ENCODE measurements around the gene ADAMTS7. TPM values are rescaled to one million over a fixed set of nuclear protein-coding genes. Genes with fewer than 3 reads are reported as not detected.
"Not testable (repeated sequence)": the region's sequence is repeated elsewhere in the genome, so short reads cannot be mapped to it uniquely, and the experiment has no call there.

ADAMTS7 gene, protein sequence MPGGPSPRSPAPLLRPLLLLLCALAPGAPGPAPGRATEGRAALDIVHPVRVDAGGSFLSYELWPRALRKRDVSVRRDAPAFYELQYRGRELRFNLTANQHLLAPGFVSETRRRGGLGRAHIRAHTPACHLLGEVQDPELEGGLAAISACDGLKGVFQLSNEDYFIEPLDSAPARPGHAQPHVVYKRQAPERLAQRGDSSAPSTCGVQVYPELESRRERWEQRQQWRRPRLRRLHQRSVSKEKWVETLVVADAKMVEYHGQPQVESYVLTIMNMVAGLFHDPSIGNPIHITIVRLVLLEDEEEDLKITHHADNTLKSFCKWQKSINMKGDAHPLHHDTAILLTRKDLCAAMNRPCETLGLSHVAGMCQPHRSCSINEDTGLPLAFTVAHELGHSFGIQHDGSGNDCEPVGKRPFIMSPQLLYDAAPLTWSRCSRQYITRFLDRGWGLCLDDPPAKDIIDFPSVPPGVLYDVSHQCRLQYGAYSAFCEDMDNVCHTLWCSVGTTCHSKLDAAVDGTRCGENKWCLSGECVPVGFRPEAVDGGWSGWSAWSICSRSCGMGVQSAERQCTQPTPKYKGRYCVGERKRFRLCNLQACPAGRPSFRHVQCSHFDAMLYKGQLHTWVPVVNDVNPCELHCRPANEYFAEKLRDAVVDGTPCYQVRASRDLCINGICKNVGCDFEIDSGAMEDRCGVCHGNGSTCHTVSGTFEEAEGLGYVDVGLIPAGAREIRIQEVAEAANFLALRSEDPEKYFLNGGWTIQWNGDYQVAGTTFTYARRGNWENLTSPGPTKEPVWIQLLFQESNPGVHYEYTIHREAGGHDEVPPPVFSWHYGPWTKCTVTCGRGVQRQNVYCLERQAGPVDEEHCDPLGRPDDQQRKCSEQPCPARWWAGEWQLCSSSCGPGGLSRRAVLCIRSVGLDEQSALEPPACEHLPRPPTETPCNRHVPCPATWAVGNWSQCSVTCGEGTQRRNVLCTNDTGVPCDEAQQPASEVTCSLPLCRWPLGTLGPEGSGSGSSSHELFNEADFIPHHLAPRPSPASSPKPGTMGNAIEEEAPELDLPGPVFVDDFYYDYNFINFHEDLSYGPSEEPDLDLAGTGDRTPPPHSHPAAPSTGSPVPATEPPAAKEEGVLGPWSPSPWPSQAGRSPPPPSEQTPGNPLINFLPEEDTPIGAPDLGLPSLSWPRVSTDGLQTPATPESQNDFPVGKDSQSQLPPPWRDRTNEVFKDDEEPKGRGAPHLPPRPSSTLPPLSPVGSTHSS (N-terminal part only)
- under 1 TPM; 0.45 to 0.63 TPM for polyA plus RNA-seq

DNA sequence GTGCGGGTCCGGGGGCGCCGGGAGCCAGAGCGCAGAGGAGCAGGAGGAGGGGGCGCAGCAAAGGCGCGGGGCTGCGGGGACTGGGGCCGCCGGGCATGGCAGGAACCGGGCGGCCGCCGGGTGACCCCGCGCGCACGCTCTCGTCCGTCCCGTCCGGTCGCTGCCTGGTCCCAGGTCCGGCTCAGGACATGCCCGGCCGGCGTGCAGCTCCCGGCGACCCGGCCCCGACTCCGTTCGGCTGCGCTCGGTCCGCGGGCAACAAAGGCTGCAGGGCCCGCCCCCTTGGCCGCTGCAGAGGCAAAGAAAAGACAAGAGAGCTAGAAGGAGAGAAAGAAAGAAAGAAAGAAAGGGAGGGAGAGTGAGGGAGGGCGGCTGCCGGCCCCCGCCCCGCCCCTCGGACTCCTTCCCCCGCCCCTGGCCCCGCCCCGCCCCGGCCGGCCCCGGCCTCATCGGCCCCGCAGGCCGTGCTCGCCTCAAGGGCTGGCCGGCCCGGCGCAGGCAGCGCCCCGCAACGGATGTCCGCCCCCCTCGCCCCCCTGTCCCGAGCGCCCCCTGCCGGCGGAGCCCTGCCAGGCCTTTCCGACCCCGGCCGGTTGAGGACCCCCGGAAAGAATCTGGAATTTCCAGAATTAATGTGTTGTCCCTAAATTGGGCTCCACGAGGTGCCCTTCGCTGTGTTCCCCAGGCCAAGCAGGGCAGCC, at the start of gene ADAMTS7:
Gene ADAMTS7 (minus strand): TSS at position 341 of the 701 bp plus-strand sequence. CDS start 244 bp downstream, at position 97.
- peaks cover 0 to 3% of the 10 kb centered on the region in 2 donors for H3K27me3 ChIP-seq (ENCODE audit: control insufficient read depth in 1 of 2, insufficient read depth in 2 of 2, low read length in 2 of 2)
- no peaks in the 10 kb centered on the region for H3K36me3 ChIP-seq (ENCODE audit: control insufficient read depth in 2 of 2, insufficient read depth in 2 of 2, low read length in 1 of 2)
- H3K9me3 ChIP-seq (ENCODE audit: control insufficient read depth in 2 of 2, insufficient read depth in 1 of 2, low read depth in 1 of 2, low read length in 1 of 2), result no peaks in the 10 kb centered on the region
- H3K27ac ChIP-seq (ENCODE audit: low read depth in 2 of 2, low read length in 1 of 2), result peak within 1 kb of the TSS; percentile 28 to 41
- 0 to 1% methylated on average over 35 to 73 of the region's 73 CpGs for WGBS, 2 donors
- H3K4me1 ChIP-seq (ENCODE audit: control insufficient read depth in 2 of 2, insufficient read depth in 2 of 2, low read length in 1 of 2), result peaks cover 0 to 2% of the 10 kb centered on the region in 2 donors
- H3K4me3 ChIP-seq (ENCODE audit: low read depth in 1 of 2, low read length in 2 of 2), result peak within 1 kb of the TSS; percentile 49 to 69

DNA sequence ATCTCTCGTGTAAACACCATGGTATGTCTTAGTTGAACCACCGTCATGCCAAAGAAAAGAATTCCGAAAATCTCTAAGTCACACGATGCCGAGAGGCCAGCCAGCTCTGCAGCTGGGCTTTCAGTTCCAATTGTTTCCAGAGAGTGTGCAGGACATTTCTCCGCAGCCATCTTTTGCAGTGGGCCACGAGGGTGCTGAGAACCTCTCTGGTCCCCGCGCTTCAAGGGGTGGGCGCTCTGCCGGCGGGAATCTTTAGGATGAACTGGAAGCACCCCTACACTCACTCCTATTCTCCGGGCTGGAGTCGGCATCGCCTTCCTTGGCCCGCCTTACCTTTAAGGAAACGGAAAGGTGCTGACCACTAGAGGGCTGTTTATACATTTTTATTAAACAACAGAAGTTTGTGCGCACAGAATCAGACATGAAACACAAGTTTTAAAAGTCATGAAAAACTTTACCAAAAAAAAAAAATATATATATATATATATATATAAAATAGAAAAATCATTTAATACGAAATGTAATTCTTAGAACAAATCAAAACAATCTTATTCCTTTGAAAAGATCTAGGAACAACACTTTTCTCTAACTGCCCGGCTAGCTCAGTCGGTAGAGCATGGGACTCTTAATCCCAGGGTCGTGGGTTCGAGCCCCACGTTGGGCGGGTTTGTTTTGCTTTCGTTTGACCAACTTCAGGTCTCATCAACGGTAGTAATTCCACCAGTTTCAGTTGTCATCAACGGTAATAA, 48.9 kb upstream of the ADAMTS7 start:
- Histone ChIP-seq H3K27ac (ENCODE audit: low read depth in 2 of 2, low read length in 1 of 2) (peak overlapping the region; percentile 38 to 78), H3K9me3 (ENCODE audit: control insufficient read depth in 2 of 2, insufficient read depth in 1 of 2, low read depth in 1 of 2, low read length in 1 of 2) (no peaks in the 10 kb centered on the region), H3K36me3 (ENCODE audit: control insufficient read depth in 2 of 2, insufficient read depth in 2 of 2, low read length in 1 of 2) (no peaks in the 10 kb centered on the region), H3K4me1 (ENCODE audit: control insufficient read depth in 2 of 2, insufficient read depth in 2 of 2, low read length in 1 of 2) (no peaks in the 10 kb centered on the region), H3K27me3 (ENCODE audit: control insufficient read depth in 1 of 2, insufficient read depth in 2 of 2, low read length in 2 of 2) (no peaks in the 10 kb centered on the region), H3K4me3 (ENCODE audit: low read depth in 1 of 2, low read length in 2 of 2) (peak overlapping the region; percentile 37 to 57)
- WGBS, 2 donors, result 1% methylated on average over 28 of the region's 28 CpGs

DNA sequence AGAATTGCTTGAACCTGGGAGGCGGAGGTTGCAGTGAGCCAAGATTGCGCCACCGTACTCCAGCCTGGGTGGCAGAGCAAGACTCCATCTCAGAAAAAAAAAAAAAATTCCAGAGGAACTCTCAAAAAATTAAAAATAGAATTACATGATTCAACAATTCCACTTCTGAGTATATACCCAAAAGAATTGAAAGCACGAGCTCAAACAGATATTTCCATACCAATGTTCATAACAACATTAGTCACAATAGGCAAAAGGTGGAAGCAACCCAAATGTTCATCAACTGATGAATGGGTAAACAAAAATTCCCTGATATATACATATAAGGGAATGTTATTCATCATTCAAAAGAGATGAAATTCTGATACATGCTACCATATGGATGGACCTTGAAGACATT, 44.5 kb upstream of the ADAMTS7 start:
- WGBS, 2 donors, result 46 to 57% methylated on average over 4 of the region's 4 CpGs
- Histone ChIP-seq H3K4me1 (ENCODE audit: control insufficient read depth in 2 of 2, insufficient read depth in 2 of 2, low read length in 1 of 2) (no peaks in the 10 kb centered on the region), H3K36me3 (ENCODE audit: control insufficient read depth in 2 of 2, insufficient read depth in 2 of 2, low read length in 1 of 2) (no peaks in the 10 kb centered on the region), H3K27ac (ENCODE audit: low read depth in 2 of 2, low read length in 1 of 2) (no peak overlapping the region), H3K4me3 (ENCODE audit: low read depth in 1 of 2, low read length in 2 of 2) (no peak overlapping the region), H3K9me3 (ENCODE audit: control insufficient read depth in 2 of 2, insufficient read depth in 1 of 2, low read depth in 1 of 2, low read length in 1 of 2) (no peaks in the 10 kb centered on the region), H3K27me3 (ENCODE audit: control insufficient read depth in 1 of 2, insufficient read depth in 2 of 2, low read length in 2 of 2) (no peaks in the 10 kb centered on the region)

DNA sequence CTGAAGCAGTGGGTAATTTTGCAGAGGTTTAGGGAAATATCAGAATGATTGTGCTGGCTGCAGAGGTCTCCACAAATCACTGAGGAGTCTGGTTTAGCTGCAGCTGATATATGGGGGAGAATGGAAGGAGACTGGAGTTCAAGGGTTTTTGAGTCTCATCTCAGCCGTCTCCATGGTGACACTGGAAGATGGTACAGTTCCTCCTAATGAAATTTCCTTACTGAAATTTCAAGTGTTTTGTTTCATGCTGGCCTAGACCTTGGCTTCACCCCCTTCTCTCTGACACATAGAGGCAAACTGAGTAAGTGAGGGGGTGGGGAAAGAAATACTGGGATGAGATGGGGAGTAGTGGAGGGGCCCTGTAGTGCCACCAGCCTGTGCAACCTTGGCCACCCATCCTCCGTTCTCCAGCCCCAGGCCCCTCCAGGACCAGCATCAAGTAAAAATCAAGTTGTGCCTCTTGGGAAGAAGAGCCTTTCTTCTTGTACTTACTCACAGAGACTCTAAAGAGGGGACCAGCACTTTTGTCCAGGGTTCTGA, 43.6 kb upstream of the ADAMTS7 start:
- no peaks in the 10 kb centered on the region for H3K36me3 ChIP-seq (ENCODE audit: control insufficient read depth in 2 of 2, insufficient read depth in 2 of 2, low read length in 1 of 2)
- H3K9me3 ChIP-seq (ENCODE audit: control insufficient read depth in 2 of 2, insufficient read depth in 1 of 2, low read depth in 1 of 2, low read length in 1 of 2), result no peaks in the 10 kb centered on the region
- H3K4me1 ChIP-seq (ENCODE audit: control insufficient read depth in 2 of 2, insufficient read depth in 2 of 2, low read length in 1 of 2), result no peaks in the 10 kb centered on the region
- 89 to 93% methylated on average over 2 of the region's 2 CpGs for WGBS, 2 donors
- no peak overlapping the region for H3K4me3 ChIP-seq (ENCODE audit: low read depth in 1 of 2, low read length in 2 of 2)
- H3K27ac ChIP-seq (ENCODE audit: low read depth in 2 of 2, low read length in 1 of 2), result no peak overlapping the region
- no peaks in the 10 kb centered on the region for H3K27me3 ChIP-seq (ENCODE audit: control insufficient read depth in 1 of 2, insufficient read depth in 2 of 2, low read length in 2 of 2)

DNA sequence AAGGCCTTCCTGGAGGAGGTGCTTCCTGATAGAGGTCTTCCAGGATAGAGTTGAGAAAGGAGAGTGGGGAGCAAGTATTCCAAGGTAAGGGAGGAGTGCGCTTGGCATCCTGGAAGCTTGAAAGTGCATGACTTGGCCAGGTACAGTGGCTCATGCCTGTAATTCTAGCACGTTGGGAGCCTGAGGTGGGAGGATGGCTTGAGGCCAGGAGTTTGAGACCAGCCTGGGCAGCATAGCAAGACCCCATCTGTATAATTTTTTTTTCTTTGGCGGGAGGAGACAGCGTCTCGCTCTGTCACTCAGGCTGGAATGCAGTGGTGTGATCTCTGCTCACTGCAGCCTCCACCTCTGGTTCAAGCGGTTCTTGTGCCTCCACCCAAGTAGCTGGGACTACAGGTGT, 42.2 kb upstream of the ADAMTS7 start:
- H3K36me3 ChIP-seq (ENCODE audit: control insufficient read depth in 2 of 2, insufficient read depth in 2 of 2, low read length in 1 of 2), result no peaks in the 10 kb centered on the region
- H3K27ac ChIP-seq (ENCODE audit: low read depth in 2 of 2, low read length in 1 of 2), result no peak overlapping the region
- 93 to 96% methylated on average over 6 of the region's 6 CpGs for WGBS, 2 donors
- H3K4me3 ChIP-seq (ENCODE audit: low read depth in 1 of 2, low read length in 2 of 2), result no peak overlapping the region
- H3K27me3 ChIP-seq (ENCODE audit: control insufficient read depth in 1 of 2, insufficient read depth in 2 of 2, low read length in 2 of 2), result no peaks in the 10 kb centered on the region
- H3K9me3 ChIP-seq (ENCODE audit: control insufficient read depth in 2 of 2, insufficient read depth in 1 of 2, low read depth in 1 of 2, low read length in 1 of 2), result no peaks in the 10 kb centered on the region
- H3K4me1 ChIP-seq (ENCODE audit: control insufficient read depth in 2 of 2, insufficient read depth in 2 of 2, low read length in 1 of 2), result no peaks in the 10 kb centered on the region

DNA sequence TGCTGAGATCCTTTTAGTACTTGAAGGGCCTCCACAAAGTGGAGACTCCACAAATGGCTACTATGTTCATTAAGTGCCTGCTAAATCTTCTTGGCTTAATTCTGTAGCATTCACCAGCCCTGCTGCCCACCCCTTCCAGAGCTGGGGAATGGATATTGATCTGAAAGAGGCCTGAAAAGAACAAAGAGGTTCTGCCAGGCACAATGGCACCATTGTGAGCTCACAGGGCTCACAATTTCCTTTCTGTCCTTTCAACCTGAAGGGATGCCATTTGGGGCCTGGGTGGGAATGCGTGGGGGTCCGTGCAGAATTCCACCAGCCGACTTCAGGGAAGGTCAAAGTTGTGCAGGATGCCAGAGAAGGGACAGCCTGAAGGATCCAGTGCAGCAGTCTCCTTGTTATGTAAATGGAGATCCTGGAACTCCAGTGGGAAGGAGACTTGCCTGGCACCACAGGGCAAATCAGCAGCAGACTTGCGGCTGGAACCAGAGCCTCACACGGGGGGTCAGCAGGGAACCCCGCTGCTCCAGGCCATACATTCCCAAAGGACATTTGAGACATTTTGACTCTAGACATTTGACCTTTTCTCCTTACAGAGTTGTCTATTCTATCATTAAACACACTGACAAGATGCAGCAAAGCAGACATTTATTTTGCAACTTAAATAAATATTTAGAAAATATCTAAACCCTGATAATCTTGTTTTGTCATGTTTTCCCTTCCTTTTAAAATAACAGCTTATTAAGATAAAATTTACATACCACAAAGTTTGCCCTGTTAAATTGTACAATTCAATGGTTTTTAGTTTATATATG, 39.9 kb upstream of the ADAMTS7 start:
- Histone ChIP-seq H3K4me1 (ENCODE audit: control insufficient read depth in 2 of 2, insufficient read depth in 2 of 2, low read length in 1 of 2) (no peaks in the 10 kb centered on the region), H3K9me3 (ENCODE audit: control insufficient read depth in 2 of 2, insufficient read depth in 1 of 2, low read depth in 1 of 2, low read length in 1 of 2) (no peaks in the 10 kb centered on the region), H3K4me3 (ENCODE audit: low read depth in 1 of 2, low read length in 2 of 2) (no peak overlapping the region), H3K36me3 (ENCODE audit: control insufficient read depth in 2 of 2, insufficient read depth in 2 of 2, low read length in 1 of 2) (no peaks in the 10 kb centered on the region), H3K27me3 (ENCODE audit: control insufficient read depth in 1 of 2, insufficient read depth in 2 of 2, low read length in 2 of 2) (no peaks in the 10 kb centered on the region), H3K27ac (ENCODE audit: low read depth in 2 of 2, low read length in 1 of 2) (no peak overlapping the region)
- WGBS, 2 donors, result 50 to 52% methylated on average over 6 of the region's 6 CpGs

DNA sequence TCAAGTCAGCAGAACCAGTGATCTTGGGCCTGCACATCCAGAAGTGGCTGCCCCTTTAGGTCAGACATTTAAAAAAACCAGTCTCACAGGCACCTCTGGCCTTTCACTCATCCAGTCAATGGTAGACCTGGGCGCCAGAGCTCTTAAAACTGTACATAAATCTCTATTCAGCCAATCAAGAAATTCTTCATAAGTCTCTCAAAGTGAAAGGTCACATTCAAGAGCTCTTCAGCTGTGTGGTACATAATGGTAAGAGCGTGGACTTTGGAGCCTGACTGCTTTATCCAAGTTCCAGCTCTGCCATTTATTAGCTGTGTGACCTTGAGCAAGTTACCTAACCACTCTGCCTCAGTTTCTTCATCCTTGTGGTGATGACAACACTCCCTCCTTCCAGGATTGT, 39.1 kb upstream of the ADAMTS7 start:
- 91 to 94% methylated on average over 2 of the region's 2 CpGs for WGBS, 2 donors

DNA sequence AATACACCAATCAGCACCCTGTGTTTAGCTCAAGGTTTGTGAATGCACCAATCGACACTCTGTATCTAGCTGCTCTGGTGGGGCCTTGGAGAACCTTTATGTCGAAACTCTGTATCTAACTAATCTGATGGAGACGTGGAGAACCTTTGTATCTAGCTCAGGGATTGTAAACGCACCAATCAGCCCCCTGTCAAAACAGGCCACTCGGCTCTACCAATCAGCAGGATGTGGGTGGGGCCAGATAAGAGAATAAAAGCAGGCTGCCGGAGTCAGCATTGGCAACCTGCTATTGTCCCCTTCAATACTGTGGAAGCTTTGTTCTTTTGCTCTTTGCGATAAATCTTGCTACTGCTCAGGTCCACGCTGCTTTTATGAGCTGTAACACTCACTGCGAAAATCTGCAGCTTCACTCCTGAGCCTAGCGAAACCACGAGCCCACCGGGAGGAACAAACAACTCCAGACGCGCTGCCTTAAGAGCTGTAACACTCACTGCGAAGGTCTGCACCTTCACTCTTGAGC, 36.2 kb upstream of the ADAMTS7 start:
- H3K9me3 ChIP-seq (ENCODE audit: control insufficient read depth in 2 of 2, insufficient read depth in 1 of 2, low read depth in 1 of 2, low read length in 1 of 2); H3K36me3 ChIP-seq (ENCODE audit: control insufficient read depth in 2 of 2, insufficient read depth in 2 of 2, low read length in 1 of 2); H3K27me3 ChIP-seq (ENCODE audit: control insufficient read depth in 1 of 2, insufficient read depth in 2 of 2, low read length in 2 of 2); H3K4me1 ChIP-seq (ENCODE audit: control insufficient read depth in 2 of 2, insufficient read depth in 2 of 2, low read length in 1 of 2); H3K4me3 ChIP-seq (ENCODE audit: low read depth in 1 of 2, low read length in 2 of 2); H3K27ac ChIP-seq (ENCODE audit: low read depth in 2 of 2, low read length in 1 of 2): not testable (repeated sequence)
- 74 to 85% methylated on average over 14 to 15 of the region's 15 CpGs for WGBS, 2 donors

More for the DNA sequence above, 39.1 kb upstream of the ADAMTS7 start:
- Histone ChIP-seq H3K4me1 (ENCODE audit: control insufficient read depth in 2 of 2, insufficient read depth in 2 of 2, low read length in 1 of 2) (no peaks in the 10 kb centered on the region), H3K36me3 (ENCODE audit: control insufficient read depth in 2 of 2, insufficient read depth in 2 of 2, low read length in 1 of 2) (no peaks in the 10 kb centered on the region), H3K27me3 (ENCODE audit: control insufficient read depth in 1 of 2, insufficient read depth in 2 of 2, low read length in 2 of 2) (no peaks in the 10 kb centered on the region), H3K4me3 (ENCODE audit: low read depth in 1 of 2, low read length in 2 of 2) (no peak overlapping the region), H3K27ac (ENCODE audit: low read depth in 2 of 2, low read length in 1 of 2) (no peak overlapping the region), H3K9me3 (ENCODE audit: control insufficient read depth in 2 of 2, insufficient read depth in 1 of 2, low read depth in 1 of 2, low read length in 1 of 2) (no peaks in the 10 kb centered on the region)
